Body of pancreas (tissue), 4 donors: ENCODE results near the gene EGLN3. TPM values are rescaled to one million over a fixed set of nuclear protein-coding genes. Genes with fewer than 3 reads are reported as not detected.

ENCODE experiments used
- ATAC-seq: fragments of 150-250 bp; one replicate; pipeline ENCODE4 v1.9.1; 2016
- DNase-seq, 4 donors: peaks; one replicate each; pipeline ENCODE4 v3.0.0-alpha.2; 2019
- H3K27ac ChIP-seq, 4 donors: fragments of 200-600 bp; sonication (generic); 1 replicate in 3 of 4; 2 replicates in 1 of 4; pipeline versions ENCODE4 v1.5.1 to v1.6.1; 2016 to 2019; ENCODE audit warnings: mild to moderate bottlenecking in 1 of 4, mixed read lengths in 1 of 4, moderate library complexity in 1 of 4
- H3K27me3 ChIP-seq, 2 donors: fragments of 200-600 bp; sonication (generic); one replicate each; pipeline ENCODE4 v1.6.0; 2016; ENCODE audit warnings: mild to moderate bottlenecking in 1 of 2
- H3K36me3 ChIP-seq, 2 donors: fragments of 200-600 bp; sonication (generic); replicated peaks in 1 of 2; 2 replicates each; pipeline ENCODE4 v1.5.1; 2016; ENCODE audit warnings: low read depth in 2 of 2; ENCODE audit not compliant: insufficient read depth in 1 of 2
- H3K4me1 ChIP-seq: fragments of 200-600 bp; sonication (generic); one replicate; pipeline ENCODE4 v1.6.0; 2016
- H3K4me3 ChIP-seq, 2 donors: fragments of 200-600 bp; sonication (generic); 1 replicate in 1 of 2; 2 replicates in 1 of 2; pipeline ENCODE4 v1.5.1; 2016 to 2019
- H3K9me3 ChIP-seq, 3 donors: fragments of 200-600 bp; sonication (generic); 1 replicate in 2 of 3; 2 replicates in 1 of 3; pipeline ENCODE4 v1.5.1; 2016
- CTCF ChIP-seq, 7 experiments: fragments of 450-650 bp in 4 of 7; fragments of 200-600 bp in 3 of 7; sonication (generic) in 3 of 7; IDR thresholded peaks; one replicate each; pipeline ENCODE4 v1.5.1; 2016 to 2019; ENCODE audit warnings: antibody characterized with exemption in 7 of 7
- POLR2A ChIP-seq, 3 donors: fragments of 450-650 bp; IDR thresholded peaks; one replicate each; pipeline ENCODE4 v1.6.1; 2016; ENCODE audit warnings: antibody characterized with exemption in 3 of 3, mild to moderate bottlenecking in 2 of 3
- WGBS, 2 donors: methylation state at CpG; one replicate each; pipeline ENCODE4 v1.1.5; 2017; 5-methylcytosine and 5-hydroxymethylcytosine counted together
- intact Hi-C: fragments of 100-400 bp; cut with DNase I; formaldehyde crosslinking; loops from one replicate; pipeline ENCODE4 v1.15.1; 2023
- total RNA-seq, 2 donors: library from RNA; depleted of rRNA; stranded (reverse); fragments of >200 nt; gene quantifications; one replicate each; pipeline ENCODE4 v1.1.0, GENCODE V29; 2016

Gene EGLN3
- total RNA-seq, 2 donors from 2014 or later = 2.0 to 7.0 TPM

DNA sequence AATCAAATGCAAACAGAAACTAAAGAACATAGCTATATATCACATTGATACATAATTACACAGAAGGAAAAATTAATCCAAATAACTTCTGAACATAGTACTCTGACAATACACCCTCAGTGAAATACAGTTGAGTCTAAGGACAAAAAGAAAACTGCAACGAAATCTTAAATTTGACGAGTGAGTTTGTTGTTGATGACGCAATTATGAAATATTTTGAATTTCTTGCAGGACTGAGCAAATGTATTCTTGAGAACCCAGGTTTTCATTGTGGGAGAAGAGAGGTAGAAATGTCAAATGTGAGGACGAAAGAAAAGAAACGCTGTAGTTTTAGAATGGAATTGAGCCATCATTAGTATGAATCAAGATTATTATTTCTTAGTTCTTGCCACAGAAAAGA, 46.3 kb downstream of the EGLN3 start:
- no peak for ATAC-seq
- no peak overlapping the region for H3K27ac ChIP-seq
- no peaks in the 10 kb centered on the region for H3K27me3 ChIP-seq
- TF ChIP-seq POLR2A (IDR thresholded peaks at IDR 0.05) (no peak), CTCF (IDR thresholded peaks at IDR 0.05) (no peak)
- 90 to 92% methylated on average over 5 of the region's 5 CpGs for WGBS, 2 donors
- no peaks in the 10 kb centered on the region for H3K4me1 ChIP-seq
- DNase-seq = no peak
- H3K9me3 ChIP-seq = no peaks in the 10 kb centered on the region
- no peaks in the 10 kb centered on the region for H3K36me3 ChIP-seq
- intact Hi-C loops = no loop called here
- H3K4me3 ChIP-seq = no peak overlapping the region

DNA sequence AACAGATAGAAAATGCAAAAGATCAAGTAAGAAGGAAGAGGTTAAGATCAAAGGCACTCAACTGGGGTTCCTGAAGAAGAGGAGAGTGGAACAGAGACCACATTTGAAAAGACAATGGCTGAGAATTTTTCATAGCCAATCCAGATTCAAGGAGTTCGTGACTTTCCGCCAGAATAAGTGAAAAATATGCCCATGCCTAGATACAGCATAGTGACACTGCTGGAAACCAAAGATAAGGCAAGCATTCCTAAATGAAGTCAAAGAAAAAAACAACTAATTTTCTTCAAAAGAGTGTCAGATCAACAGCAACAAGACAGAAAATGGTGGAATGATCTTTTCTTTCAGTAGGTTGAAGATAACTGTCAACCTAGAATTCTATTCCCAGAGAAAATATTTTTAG, 47.5 kb downstream of the EGLN3 start:
- Histone ChIP-seq H3K27ac (no peak overlapping the region), H3K9me3 (no peaks in the 10 kb centered on the region), H3K4me1 (no peaks in the 10 kb centered on the region), H3K36me3 (no peaks in the 10 kb centered on the region), H3K27me3 (no peaks in the 10 kb centered on the region), H3K4me3 (no peak overlapping the region)
- 78 to 84% methylated on average over 2 of the region's 2 CpGs for WGBS, 2 donors
- TF ChIP-seq CTCF (IDR thresholded peaks at IDR 0.05) (no peak), POLR2A (IDR thresholded peaks at IDR 0.05) (no peak)
- DNase-seq = no peak
- no peak for ATAC-seq
- intact Hi-C loops = no loop called here

DNA sequence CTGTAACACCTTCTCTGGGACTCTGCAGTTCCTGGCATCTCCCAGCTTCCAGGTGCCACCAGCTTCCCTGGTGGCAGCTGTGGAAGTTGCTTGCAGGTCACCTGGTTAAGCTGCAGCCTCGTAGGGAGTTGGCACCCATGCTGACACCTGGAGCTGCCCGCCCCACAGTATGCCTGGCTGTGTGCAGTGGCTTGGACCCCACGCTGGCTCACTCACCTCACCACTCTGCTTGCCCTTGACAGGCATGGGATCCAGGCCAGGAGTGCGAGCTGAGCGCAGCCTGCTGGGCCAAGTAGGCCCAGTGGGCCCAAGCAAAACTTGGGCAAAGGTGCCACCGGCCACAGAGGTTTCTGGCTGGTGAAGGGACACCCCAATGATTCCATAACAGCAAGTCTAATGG, 48.5 kb downstream of the EGLN3 start:
- H3K27ac ChIP-seq = no peak overlapping the region
- TF ChIP-seq POLR2A (IDR thresholded peaks at IDR 0.05) (no peak), CTCF (IDR thresholded peaks at IDR 0.05) (no peak)
- H3K9me3 ChIP-seq = no peaks in the 10 kb centered on the region
- no peak overlapping the region for H3K4me3 ChIP-seq
- no peaks in the 10 kb centered on the region for H3K27me3 ChIP-seq
- H3K4me1 ChIP-seq = no peaks in the 10 kb centered on the region
- no peak for ATAC-seq
- intact Hi-C loops = no loop called here
- DNase-seq = peak in 1 of 4 donors; percentile 35
- H3K36me3 ChIP-seq = no peaks in the 10 kb centered on the region
- 93 to 100% methylated on average over 1 to 6 of the region's 6 CpGs for WGBS, 2 donors

DNA sequence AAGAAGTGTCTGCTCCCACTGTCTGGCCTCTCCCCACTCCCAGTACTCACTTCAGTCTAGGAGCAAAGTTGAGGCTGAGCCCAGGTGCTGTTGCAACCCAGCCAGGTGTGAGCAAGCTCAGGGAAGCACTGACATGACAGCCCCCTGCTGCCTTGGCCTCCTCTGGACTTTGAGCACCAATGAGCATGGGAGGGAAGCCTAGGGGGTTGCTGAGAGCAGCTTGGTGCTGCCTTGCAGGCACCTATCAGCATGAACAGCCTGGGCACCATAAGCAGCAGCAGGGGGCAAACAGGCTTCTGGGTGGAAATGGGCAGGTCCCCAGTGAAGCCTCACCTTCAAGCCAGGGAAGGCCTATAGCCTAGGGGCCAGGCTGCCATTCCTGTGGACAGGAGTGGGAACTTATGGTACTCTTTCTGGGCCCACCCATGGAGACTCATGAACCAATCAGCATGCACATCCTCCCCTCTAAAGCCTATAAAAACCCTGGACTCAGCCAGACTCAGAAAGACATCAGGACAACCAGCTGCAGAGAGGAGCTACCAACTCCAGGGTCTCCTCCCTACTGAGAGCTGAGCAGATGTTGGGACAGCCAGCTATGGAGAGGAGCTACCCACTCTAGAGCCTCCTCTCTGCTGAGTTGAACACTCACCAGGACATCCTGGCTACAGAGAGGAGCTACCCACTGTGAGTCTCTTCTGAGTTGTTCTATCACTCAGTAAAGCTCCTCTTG, 49.3 kb downstream of the EGLN3 start:
- Histone ChIP-seq H3K4me1 (no peaks in the 10 kb centered on the region), H3K27me3 (no peaks in the 10 kb centered on the region), H3K4me3 (no peak overlapping the region), H3K36me3 (no peaks in the 10 kb centered on the region), H3K27ac (no peak overlapping the region), H3K9me3 (no peaks in the 10 kb centered on the region)
- DNase-seq (no peak), ATAC-seq (no peak)
- intact Hi-C loops = no loop called here
- TF ChIP-seq POLR2A (IDR thresholded peaks at IDR 0.05) (no peak), CTCF (IDR thresholded peaks at IDR 0.05) (no peak)

- Histone ChIP-seq H3K9me3 (no peaks in the 10 kb centered on the region), H3K4me3 (no peak overlapping the region), H3K27ac (no peak overlapping the region), H3K36me3 (no peaks in the 10 kb centered on the region), H3K27me3 (no peaks in the 10 kb centered on the region), H3K4me1 (no peaks in the 10 kb centered on the region)
- no peak for TF ChIP-seq POLR2A (IDR thresholded peaks at IDR 0.05)
- no peak for TF ChIP-seq CTCF (IDR thresholded peaks at IDR 0.05)
- DNase-seq (no peak), ATAC-seq (no peak)
- 52 to 60% methylated on average over 4 of the region's 4 CpGs for WGBS, 2 donors
- intact Hi-C loops = no loop called here
These were observed 50.2 kb downstream of the EGLN3 start for GRCh38 chr14:33900706-33901105.
